AG08396 (cell line): ENCODE results near the gene ABCB8.
"Not testable (repeated sequence)": the region's sequence is repeated elsewhere in the genome, so short reads cannot be mapped to it uniquely, and the experiment has no call there.

Experiments used
- DNase-seq: peaks from one replicate; pipeline ENCODE4 v3.0.0; 2012; ENCODE audit warnings: low spot score, mixed read lengths

The ABCB8 gene

DNA sequence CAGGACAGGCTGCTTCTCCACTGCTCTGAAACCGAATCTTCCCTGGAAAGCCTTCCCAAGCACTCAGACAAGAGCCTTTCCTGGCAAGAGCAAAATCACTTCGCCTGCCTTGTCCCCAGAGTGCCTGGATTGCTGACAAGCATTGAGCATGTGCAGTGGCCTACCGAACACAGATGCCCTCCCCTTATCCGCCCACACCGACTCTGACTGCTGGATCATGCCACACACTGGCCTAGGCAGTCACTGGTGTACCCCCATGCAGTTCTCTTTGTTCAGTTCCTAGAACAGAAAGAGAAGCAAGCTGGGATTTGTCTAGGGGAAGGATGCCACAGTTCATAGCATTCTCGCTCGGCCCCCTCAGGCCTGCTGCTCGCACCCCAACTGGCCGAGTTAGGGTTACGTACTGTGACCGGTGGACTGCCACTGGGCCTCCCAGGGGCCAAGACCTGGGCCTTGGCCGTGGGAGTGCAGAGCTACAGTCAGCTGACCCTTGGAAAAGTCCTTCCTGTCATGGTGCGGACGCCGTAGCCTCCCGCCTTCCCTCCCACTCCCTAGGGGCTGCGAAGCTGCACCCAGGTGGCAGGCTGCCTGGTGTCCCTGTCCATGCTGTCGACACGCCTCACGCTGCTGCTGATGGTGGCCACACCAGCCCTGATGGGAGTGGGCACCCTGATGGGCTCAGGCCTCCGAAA lies 6.9 kb downstream of the ABCB8 start:
- DNase-seq, result no peak

DNA sequence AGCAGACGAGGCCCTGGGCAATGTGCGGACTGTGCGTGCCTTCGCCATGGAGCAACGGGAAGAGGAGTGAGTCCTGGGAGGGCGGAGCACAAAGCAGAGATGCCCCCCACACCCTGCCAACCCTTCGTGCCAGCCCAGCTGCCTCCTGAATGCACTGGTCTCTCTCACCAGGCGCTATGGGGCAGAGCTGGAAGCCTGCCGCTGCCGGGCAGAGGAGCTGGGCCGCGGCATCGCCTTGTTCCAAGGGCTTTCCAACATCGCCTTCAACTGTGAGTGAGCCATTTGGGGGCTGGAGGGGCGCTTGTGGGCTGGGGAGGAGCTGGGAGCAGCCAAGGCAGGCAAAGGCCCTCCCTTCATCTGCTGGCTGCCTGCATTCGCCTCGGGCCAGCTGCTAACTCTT lies 7.7 kb downstream of the ABCB8 start:
- no peak for DNase-seq

DNA sequence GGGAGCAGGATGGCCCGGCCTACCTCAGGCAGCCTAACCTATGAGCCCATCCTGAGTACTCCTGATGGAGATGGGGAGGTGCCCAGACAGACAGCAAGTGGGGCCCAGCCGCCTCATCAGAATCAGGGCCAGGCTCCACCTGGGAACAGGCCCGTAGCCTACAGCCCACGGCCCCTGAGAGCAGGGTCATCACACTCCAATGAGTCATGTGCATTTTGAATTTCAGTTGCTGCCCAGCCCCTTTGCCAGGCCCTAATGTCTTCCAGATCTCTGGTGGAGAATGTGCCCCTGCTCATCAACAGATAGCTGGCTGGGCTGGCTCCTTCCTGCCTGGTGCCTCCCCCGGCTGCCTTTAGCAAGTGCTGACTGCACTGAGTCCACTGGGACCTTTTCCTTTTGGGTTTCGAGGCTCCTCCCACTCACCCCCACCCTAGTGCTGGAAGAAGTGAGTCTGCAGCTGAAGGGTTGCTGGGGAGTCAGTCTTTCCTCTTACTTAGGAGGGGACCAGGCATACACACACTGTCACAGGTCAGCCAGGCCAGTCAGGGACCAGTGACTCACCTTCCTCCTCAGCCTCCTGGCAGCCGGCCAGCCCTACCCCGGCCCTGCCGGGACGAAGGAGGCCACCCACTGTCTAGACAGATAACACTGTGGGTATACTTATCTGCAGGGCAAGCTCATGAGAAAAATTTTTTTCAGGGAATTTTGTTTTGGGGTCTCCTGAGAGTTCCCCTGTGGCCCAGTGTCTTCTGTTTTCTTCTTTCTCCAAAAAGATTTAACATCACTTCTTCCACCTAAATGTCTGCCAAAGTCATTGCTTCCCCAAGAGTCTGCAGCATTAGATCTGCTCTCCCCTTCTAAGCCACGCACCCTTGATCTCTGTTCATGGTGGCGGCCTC lies 10.9 kb downstream of the ABCB8 start:
- peak; percentile 85 for DNase-seq

DNA sequence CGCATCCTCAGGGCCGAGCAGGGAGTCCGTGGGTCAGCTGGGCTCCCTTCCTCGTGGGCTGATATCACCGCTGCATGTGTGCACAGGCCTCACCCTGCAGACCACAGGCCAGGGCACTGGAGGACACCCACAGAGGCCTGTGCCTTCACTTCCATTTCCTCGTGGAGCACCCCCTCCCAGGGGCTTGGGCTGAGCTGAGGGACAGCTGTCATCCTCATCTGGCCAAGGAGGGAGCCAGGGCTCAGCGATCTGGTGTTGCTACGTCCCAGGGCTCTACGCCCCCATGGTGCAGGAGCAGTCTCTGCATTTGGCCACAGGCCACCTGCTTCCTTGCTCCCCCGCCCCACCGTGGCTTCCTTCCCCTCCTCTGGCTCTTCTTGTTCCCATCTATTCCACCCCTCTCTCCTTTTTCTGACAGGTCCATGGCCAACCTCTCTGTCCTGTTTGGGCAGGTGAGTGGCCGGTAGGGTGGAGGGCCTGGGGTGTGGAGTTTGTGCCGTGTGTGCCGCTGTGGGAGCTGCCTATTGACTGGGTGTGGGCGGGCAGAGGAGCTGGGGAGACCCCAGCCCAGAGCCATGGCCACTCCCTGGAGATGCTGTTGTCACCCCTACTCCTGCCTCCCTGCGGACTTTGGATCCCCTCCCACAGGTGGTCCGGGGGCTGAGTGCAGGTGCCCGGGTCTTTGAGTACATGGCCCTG lies 11.7 kb downstream of the ABCB8 start:
- no peak for DNase-seq

DNA sequence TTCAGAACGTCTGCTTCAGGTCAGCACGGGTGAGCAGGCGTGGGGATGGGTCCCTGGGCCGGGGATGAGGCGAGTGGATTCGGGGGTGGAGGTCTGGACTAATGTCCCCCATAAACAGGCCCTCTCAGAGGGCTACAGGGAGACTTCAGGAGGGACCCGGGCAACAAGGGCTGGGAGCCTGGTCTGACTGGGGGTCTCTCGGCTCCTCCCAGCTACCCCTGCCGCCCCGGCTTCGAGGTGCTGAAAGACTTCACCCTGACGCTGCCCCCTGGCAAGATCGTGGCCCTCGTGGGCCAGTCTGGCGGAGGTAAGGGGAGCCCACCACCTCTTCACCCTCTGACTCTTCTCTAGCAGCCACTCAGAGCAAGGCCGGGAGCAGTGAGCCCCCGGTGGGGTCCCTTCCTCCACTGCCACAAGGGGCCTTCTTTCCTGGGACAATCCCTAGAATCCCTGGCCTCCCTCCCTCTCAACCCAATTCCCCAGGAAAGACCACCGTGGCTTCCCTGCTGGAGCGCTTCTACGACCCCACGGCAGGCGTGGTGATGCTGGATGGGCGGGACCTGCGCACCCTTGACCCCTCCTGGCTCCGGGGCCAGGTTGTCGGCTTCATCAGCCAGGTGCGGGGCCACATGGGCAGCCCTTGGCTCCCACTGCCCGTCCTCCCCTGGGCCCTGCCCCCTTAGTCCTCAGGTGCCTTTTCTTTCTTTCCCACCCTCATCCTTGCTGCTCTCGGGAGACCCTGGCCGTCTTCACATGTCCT lies 12.5 kb downstream of the ABCB8 start:
- no peak for DNase-seq

DNA sequence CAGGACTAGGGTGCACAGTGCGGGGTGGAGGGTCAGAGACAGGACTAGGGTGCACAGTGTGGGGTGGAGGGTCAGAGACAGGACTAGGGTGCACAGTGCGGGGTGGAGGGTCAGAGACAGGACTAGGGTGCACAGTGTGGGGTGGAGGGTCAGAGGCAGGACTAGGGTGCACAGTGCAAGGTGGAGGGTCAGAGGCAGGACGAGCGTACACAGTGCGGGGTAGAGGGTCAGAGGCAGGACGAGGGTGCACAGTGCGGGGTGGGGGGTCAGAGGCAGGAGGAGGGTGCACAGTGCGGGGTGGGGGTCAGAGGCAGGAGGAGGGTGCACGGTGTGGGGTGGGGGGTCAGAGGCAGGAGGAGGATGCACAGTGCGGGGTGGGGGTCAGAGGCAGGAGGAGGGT lies 15.2 kb downstream of the ABCB8 start:
- not testable (repeated sequence) for DNase-seq

DNA sequence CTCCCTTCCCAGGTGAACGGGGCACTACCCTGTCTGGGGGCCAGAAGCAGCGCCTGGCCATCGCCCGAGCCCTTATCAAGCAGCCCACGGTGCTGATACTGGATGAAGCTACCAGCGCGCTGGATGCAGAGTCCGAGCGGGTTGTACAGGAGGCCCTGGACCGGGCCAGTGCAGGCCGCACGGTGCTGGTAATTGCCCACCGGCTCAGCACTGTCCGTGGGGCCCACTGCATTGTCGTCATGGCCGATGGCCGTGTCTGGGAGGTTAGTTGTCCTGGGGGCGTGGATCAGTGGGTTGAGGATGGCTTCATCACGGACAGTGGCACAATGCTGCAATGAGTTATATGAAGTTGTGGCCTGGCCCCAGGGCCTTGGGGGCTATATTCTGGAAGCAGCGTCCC lies 15.7 kb downstream of the ABCB8 start:
- no peak for DNase-seq

DNA sequence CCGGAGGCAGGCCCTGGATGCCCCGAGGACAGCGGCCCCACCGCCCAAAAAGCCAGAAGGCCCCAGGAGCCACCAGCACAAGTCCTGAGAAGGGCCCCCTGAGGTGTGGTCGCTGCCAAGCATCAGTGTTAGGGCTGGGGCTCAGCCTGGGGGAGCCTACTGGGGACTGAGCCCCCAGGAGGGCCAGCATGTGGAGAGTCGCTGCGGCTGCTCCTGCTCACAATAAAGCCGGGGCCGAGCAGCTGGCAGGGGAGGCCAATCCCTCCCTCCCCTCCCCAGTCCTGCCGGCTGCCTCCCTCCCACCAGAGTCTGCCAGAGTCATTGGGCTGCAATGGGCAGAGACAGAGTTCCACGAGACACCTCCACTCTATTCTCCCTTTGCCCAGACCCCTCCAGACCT lies 17.0 kb downstream of the ABCB8 start:
- no peak for DNase-seq

DNA sequence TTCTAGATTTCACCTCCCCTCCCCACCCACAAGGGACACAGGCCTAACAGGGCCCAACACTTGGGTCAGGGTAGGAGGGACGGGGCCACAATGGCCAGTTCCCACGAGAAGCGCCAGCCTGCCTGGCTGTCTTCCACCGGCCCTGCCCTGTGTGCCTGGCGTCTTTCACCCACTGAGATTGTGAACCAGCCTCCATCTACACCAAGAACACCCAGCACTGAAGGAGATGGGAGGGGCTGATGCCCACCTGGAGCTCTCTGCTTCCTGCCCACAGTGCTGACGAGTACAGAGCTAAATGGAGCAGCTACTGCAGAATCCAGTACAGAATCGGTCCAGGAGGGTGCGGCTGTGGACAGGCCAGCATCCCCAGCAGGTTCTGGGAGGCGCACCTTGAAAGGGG lies 17.7 kb downstream of the ABCB8 start:
- no peak for DNase-seq

DNA sequence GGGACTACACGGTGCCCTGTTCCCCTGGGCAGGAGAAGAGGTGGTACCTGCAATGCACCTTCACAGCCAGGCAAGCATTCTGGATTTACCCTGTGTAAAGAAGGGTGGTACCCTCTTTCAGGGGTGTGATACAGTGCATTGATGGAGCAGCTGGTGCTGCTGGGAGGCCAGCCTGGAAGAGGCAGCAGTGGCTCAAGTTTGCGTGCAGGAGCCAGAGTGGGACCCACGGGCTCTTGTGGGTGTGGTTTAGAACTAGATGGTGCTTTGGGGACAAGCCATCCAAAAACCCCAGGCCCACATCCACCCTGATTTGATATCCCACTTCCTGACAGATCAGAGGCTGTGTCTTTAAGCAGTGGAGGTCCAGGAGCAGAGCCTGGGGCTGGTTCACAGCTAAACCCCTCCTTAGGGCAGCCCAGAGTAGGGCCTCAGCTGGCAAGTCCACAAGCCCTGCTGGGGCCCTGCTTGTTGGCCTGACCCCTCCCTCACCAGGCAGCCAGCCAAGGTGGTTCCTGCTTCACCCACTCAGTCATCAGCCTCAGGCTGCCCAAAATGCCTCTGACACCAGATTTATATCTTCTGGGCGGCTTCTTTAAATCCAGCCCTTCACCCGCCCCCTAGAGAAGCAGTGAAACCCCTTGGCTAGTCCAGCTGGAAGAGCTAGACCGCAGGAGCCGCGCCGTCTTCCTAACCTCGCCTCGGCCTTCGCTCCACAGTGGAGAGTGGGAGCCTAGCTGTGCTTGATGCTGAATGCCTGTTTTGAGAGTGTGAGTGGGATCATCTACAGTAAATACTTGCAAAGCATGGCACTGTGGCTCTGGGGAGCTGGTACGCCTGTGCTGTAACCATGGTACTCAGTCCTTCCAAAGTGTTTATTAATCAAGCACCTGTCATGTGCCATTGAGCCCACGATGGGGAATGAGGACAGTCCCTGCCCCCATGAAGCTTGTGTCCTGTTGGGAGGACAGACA lies 18.6 kb downstream of the ABCB8 start:
- peak; percentile 58 for DNase-seq

DNA sequence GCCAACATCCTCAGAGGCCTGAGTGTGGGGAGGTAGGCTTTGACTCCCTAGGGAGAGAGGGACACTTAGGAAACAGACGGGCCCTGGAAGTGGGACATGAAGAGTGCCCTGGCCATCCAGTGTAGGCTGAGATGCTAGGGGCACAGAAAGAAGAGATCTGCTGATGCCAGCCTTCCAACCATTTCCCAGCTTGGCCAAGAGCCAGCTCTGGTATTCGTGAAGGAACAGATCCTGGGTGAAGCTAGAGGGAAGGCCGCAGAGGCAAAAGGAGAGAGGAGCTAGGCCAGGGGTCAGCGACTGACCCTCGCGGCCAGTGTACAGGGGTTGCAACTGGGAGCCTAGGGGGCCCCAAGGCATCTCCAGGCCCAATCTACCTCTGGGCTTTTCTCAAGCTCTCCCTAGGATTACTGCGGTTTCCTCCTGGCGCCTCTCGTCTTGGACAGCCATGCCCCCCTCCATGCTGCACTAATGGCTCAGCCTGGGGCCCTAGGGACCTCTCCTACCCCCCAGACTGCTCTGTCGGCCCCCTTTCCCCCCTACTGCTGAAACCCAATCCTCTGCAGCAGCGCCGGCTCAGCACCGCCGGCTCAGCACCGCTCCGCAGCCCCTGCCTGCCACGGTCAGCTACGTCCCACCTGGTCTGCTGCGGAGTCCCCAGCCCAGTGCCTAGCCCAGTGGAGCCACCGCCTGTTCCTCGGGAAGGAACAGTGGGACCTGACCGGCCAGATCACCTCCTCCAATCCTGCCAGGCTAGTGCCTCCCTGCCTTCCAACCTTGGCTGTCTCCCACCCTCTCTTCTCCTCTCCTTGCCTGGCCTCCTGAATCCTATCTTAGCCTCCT lies 19.9 kb downstream of the ABCB8 start, which contains the start of gene ASIC3:
TSS of gene ASIC3 (plus strand) at position 556 of the 840 bp plus-strand sequence. CDS start 355 bp downstream, outside the sequence.
- no peak for DNase-seq

DNA sequence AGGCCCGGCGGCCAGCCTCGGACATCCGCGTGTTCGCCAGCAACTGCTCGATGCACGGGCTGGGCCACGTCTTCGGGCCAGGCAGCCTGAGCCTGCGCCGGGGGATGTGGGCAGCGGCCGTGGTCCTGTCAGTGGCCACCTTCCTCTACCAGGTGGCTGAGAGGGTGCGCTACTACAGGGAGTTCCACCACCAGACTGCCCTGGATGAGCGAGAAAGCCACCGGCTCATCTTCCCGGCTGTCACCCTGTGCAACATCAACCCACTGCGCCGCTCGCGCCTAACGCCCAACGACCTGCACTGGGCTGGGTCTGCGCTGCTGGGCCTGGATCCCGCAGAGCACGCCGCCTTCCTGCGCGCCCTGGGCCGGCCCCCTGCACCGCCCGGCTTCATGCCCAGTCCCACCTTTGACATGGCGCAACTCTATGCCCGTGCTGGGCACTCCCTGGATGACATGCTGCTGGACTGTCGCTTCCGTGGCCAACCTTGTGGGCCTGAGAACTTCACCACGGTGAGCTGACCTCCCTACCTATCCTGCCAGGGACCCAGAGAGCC lies 20.7 kb downstream of the ABCB8 start:
- DNase-seq, result no peak

DNA sequence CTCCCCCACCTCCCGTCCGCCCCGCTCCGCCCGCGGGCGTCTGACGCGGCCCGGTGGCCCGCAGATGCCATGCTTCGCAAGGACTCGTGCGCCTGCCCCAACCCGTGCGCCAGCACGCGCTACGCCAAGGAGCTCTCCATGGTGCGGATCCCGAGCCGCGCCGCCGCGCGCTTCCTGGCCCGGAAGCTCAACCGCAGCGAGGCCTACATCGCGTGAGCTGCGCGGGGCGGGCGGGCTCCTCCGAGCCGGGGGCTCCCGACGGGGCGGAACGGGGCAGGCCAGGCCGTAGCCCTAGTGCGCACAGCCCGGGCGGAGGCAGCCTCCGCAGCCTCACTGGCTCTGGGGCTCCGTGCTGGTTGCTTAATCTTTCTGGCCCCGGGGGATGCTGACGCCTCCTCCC lies 22.9 kb downstream of the ABCB8 start:
- DNase-seq, result peak; percentile 86

DNA sequence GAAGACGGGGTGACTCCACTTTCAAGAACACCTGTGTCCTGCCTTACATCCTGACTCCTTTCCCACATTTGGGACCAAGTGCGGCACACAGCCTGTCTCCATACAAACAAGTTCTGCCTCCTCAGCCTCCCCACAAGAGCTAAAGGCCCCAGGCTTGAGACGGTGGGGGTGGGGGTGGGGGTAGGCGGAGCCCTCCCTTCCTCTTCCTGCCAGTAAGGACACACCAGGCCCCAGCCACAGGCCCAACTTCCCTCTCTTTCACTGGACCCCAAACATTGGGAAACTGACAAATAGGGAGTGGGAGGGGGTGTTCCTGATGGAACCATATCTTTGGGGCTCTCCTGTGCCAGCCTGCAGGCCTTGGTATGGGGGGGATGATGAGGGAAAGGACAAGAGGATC lies 24.8 kb downstream of the ABCB8 start:
- no peak for DNase-seq

DNA sequence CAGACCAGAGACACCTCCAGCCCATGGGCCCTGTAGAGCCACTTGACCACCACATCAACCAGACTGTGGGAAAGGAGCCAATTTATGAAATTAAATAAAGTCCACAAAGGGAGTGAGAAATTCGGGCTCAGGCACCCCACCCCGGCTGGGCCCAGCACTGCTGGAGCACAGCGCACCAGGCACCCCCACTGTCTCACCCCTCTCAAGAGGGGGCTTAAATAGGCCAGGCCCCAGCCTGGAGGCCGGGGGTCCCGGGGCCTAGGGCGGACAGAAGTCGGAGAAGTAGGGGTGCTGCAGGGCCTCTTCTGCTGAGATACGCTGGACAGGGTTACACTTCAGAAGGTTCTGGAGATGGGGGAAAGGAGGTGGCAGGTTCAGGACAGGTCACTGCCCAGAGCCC lies 25.5 kb downstream of the ABCB8 start:
- no peak for DNase-seq

DNA sequence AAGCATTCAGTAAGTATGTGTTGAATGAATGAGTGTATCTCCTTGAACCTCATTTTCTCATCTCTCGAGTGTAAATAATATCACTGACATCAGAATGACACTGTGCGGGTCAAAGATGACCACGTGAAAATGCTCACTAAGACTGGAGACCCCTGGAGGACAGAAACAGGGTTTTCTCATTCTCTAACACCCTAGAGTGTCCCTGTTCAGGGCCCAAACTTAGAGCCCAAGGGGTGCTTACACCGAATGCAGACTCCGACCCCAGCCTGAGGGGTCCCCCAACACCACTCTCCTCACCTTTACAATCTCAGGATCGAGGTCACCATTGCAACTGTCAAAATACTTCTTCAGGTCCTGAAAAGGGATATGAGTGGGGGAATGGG lies 28.0 kb downstream of the ABCB8 start:
- no peak for DNase-seq

DNA sequence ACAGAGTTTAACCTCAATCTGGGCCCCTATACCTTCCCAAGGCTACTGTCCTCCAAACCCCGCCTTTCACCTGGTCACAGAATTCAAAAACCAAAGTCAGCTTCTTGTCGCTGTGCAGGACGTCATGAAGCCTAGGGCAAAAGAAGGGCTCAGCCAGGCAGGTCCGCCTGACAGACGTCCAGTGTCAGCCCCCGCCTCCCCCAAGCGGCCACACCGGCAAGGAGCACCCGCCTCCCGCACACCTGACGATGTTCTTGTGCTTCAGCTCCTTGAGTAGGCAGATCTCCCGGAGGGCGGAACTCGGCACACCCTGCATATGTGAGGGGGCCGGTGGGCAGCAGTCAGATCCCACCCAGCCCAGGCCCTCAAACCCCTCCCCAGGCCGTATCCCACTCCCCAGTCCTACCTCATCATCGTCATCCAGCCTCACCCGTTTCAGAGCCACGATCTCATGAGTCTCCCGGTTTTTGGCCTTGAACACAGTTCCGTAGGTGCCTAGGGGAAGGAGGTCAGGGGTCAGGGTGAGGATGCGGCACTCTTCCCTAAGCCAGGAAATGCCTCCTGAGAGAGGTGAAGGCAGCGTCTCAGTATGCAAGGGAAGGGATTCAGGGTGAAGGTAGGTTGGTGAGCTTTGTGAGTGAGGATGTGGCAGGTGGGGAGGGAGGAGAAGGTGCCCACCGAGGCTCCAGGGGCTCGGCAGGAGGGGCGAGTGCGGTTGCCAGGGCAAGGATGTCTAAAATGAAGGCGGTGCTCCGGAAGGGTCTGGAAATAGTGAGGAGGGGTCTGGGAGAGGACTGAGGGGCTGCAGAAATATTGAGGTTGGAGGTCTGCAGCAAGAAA lies 28.6 kb downstream of the ABCB8 start:
- DNase-seq, result no peak

DNA sequence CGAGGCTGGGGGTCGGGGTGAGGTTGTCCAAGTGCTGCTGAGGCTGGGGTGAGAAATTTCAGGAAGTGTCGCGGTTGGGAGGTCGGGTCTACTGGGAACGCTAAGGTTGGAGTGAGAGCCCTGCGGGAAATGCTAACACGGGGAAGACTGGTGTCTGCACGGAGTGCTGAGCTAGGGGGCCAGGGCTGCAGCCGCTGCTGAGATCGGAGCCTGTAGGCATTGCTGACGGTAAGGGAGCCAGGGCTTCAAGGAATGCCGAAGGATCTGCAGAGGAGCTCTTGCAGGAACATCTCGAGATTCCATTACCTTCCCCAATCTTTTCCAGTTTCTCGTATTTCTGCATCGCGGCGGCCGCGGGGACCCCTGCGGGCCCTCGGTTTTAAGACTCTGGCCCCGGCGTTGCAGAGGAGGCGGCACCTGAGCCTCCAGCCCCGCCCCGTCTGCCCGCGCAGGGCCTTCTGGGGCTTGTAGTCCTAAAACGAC lies 29.3 kb downstream of the ABCB8 start, which contains the start of gene CDK5:
TSS of gene CDK5 (minus strand) at position 392 of the 483 bp plus-strand sequence. CDS start at position 343, 49 bp downstream.
- peak; percentile 62 for DNase-seq
